HG03060 (cell line): ENCODE results near the gene PIGZ.

Experiments used
- ATAC-seq: cut with Tn5 transposase; IDR thresholded peaks from one replicate; pipeline ENCODE4 v1.9.1; 2021; ENCODE audit warnings: low read depth, moderate number of reproducible peaks; ENCODE audit not compliant: unreplicated experiment

PIGZ gene

GRCh38 chr3:196920733-196921132, 47.9 kb downstream of the PIGZ start:
- ATAC-seq: no peak

- ATAC-seq: no peak
Observed at GRCh38 chr3:196918968-196919367, 49.7 kb downstream of the PIGZ start.

GRCh38 chr3:196916995-196917394, 51.6 kb downstream of the PIGZ start:
- no peak for ATAC-seq

- no peak for ATAC-seq
Observed at GRCh38 chr3:196916221-196916620, 52.4 kb downstream of the PIGZ start.

- ATAC-seq: no peak
Observed at GRCh38 chr3:196915375-196915774, 53.3 kb downstream of the PIGZ start.

GRCh38 chr3:196914866-196915265, 53.8 kb downstream of the PIGZ start:
- ATAC-seq: no peak

GRCh38 chr3:196903740-196904139, 64.9 kb downstream of the PIGZ start:
- no peak for ATAC-seq

- ATAC-seq: no peak
Observed at GRCh38 chr3:196902296-196902695, 66.3 kb downstream of the PIGZ start.

GRCh38 chr3:196901768-196902167, 66.9 kb downstream of the PIGZ start:
- ATAC-seq: no peak
